SK-N-SH (cell line): Measurements from ENCODE around the gene CDH4.

Source experiments
- CTCF ChIP-seq: fragments of 200-600 bp; sonication (generic); IDR thresholded peaks from 2 replicates; pipeline ENCODE4 v1.6.1; 2017; ENCODE audit warnings: antibody characterized with exemption, mild to moderate bottlenecking, moderate library complexity
- EP300 ChIP-seq, 2 experiments: IDR thresholded peaks; 2 replicates each; pipeline versions ENCODE4 v1.4.0 to v1.6.1; 2012; ENCODE audit warnings: borderline replicate concordance in 1 of 2, low read depth in 1 of 2, low read length in 1 of 2
- GABPA ChIP-seq: IDR thresholded peaks from 2 replicates; pipeline ENCODE4 v1.4.0; 2012; ENCODE audit warnings: low read depth, mild to moderate bottlenecking
- NRF1 ChIP-seq: IDR thresholded peaks from 2 replicates; pipeline ENCODE4 v1.6.1; 2012; ENCODE audit warnings: low read depth, mild to moderate bottlenecking, low read length
- POLR2AphosphoS5 ChIP-seq: IDR thresholded peaks from 2 replicates; pipeline ENCODE4 v1.6.1; 2012; ENCODE audit warnings: low read depth, low read length
- REST ChIP-seq: IDR thresholded peaks from 2 replicates; pipeline ENCODE4 v1.6.1; 2012; ENCODE audit warnings: mild to moderate bottlenecking, low read depth, low read length, moderate library complexity
- RFX5 ChIP-seq: IDR thresholded peaks from 2 replicates; pipeline ENCODE4 v1.6.1; 2012; ENCODE audit warnings: mild to moderate bottlenecking, improper control_type of control experiment, low read length
- SIN3A ChIP-seq: IDR thresholded peaks from 2 replicates; pipeline ENCODE4 v1.6.1; 2012; ENCODE audit warnings: low read depth, mild to moderate bottlenecking, low read length, moderate library complexity, borderline replicate concordance
- SMC3 ChIP-seq: IDR thresholded peaks from 2 replicates; pipeline ENCODE4 v1.6.1; 2012; ENCODE audit warnings: low read depth, low read length, improper control_type of control experiment
- TAF1 ChIP-seq: IDR thresholded peaks from 2 replicates; pipeline ENCODE4 v1.6.1; 2012; ENCODE audit warnings: low read depth, mild to moderate bottlenecking, low read length, moderate library complexity, borderline replicate concordance
- USF1 ChIP-seq: IDR thresholded peaks from 2 replicates; pipeline ENCODE4 v1.4.0; 2012; ENCODE audit warnings: low read depth, borderline replicate concordance
- TF ChIP-seq, protein P1 (sequence below): IDR thresholded peaks from 2 replicates; pipeline ENCODE4; 2012
- TF ChIP-seq, protein P2 (sequence below): fragments of 150-350 bp; IDR thresholded peaks from 2 replicates; pipeline ENCODE4 v1.6.1; 2017; ENCODE audit warnings: antibody characterized with exemption, low read length, low read depth, borderline replicate concordance

- TF ChIP-seq EP300 (IDR thresholded peaks at IDR 0.05; ENCODE audit: borderline replicate concordance in 1 of 2, low read depth in 1 of 2, low read length in 1 of 2) = no peak
- TF ChIP-seq REST = no peak
- no peak for TF ChIP-seq SIN3A
- no peak for TF ChIP-seq CTCF
- no peak for TF ChIP-seq RFX5
- TF ChIP-seq TAF1 = no peak
- no peak for TF ChIP-seq NRF1
- TF ChIP-seq POLR2AphosphoS5 = no peak
- TF ChIP-seq USF1 = no peak
- TF ChIP-seq, protein P1, sequence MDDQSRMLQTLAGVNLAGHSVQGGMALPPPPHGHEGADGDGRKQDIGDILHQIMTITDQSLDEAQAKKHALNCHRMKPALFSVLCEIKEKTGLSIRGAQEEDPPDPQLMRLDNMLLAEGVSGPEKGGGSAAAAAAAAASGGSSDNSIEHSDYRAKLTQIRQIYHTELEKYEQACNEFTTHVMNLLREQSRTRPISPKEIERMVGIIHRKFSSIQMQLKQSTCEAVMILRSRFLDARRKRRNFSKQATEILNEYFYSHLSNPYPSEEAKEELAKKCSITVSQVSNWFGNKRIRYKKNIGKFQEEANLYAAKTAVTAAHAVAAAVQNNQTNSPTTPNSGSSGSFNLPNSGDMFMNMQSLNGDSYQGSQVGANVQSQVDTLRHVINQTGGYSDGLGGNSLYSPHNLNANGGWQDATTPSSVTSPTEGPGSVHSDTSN = no peak
- TF ChIP-seq GABPA = no peak
- no peak for TF ChIP-seq SMC3
- TF ChIP-seq, protein P2, sequence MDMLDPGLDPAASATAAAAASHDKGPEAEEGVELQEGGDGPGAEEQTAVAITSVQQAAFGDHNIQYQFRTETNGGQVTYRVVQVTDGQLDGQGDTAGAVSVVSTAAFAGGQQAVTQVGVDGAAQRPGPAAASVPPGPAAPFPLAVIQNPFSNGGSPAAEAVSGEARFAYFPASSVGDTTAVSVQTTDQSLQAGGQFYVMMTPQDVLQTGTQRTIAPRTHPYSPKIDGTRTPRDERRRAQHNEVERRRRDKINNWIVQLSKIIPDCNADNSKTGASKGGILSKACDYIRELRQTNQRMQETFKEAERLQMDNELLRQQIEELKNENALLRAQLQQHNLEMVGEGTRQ = no peak
Measured at GRCh38 chr20:61760321-61760720, 508.3 kb downstream of the CDH4 start.
